IMR-90 (cell line): Measurements from ENCODE around the gene NCAPD3. TPM values are rescaled to one million over a fixed set of nuclear protein-coding genes. Genes with fewer than 3 reads are reported as not detected.

Source experiments
- ATAC-seq: fragments of 200-7000 bp; cut with Tn5 transposase; 2 replicates; pipeline ENCODE4 v1.9.1; 2020; ENCODE audit warnings: low read depth, mild to moderate bottlenecking, moderate library complexity
- BruUV-seq: library from RNA; stranded (reverse); fragments of 400-500 nt; replicated peaks from 2 replicates; lab custom pipeline; 2021; lab: Mats Ljungman, UMichigan
- CTCF ChIA-PET: fragments of 300-600 bp; formaldehyde crosslinking; extraction: SDS; loops from one replicate; lab custom pipeline; 2021; ENCODE audit warnings: antibody characterized with exemption; lab: Yijun Ruan, JAX
- POLR2A ChIA-PET: fragments of 300-600 bp; sonication (Branson Sonifier 250); formaldehyde crosslinking; loops from one replicate; lab custom pipeline; 2022; ENCODE audit warnings: antibody characterized with exemption; ENCODE audit not compliant: unreplicated experiment; lab: Charles Lee
- DNase-seq: peaks from one replicate; pipeline ENCODE4 v3.0.0; 2013
- H2AFZ ChIP-seq: replicated peaks from 2 replicates; pipeline ENCODE3; 2013; ENCODE audit warnings: low read length, mild to moderate bottlenecking; ENCODE audit not compliant: poor library complexity
- H2AK5ac ChIP-seq: 2 replicates; pipeline ENCODE4 v1.6.1; 2013; ENCODE audit warnings: low read depth, low read length, inconsistent platforms
- H2AK9ac ChIP-seq: replicated peaks from 2 replicates; pipeline ENCODE3; 2013; ENCODE audit warnings: mild to moderate bottlenecking, low read depth, low read length, moderate library complexity; ENCODE audit not compliant: poor library complexity
- H2BK120ac ChIP-seq: 2 replicates; pipeline ENCODE4 v1.6.1; 2013; ENCODE audit warnings: low read depth, low read length, inconsistent platforms
- H2BK15ac ChIP-seq: 3 replicates; pipeline ENCODE4 v1.6.1; 2013; ENCODE audit warnings: low read depth, low read length, inconsistent platforms
- H2BK20ac ChIP-seq: 2 replicates; pipeline ENCODE4 v1.6.1; 2013; ENCODE audit warnings: low read depth, mild to moderate bottlenecking, inconsistent platforms, low read length, moderate library complexity
- H2BK5ac ChIP-seq: 2 replicates; pipeline ENCODE4 v1.6.1; 2013; ENCODE audit warnings: mild to moderate bottlenecking, low read depth, low read length, inconsistent platforms; ENCODE audit not compliant: poor library complexity, severe bottlenecking
- H3K14ac ChIP-seq: replicated peaks from 2 replicates; pipeline ENCODE4 v1.6.1; 2013; ENCODE audit warnings: low read depth, low read length, inconsistent platforms
- H3K18ac ChIP-seq: 2 replicates; pipeline ENCODE4 v1.6.1; 2013; ENCODE audit warnings: low read depth, low read length, control low read depth
- H3K23ac ChIP-seq: 2 replicates; pipeline ENCODE4 v1.6.1; 2013; ENCODE audit warnings: low read depth, low read length, inconsistent platforms
- H3K27ac ChIP-seq: 2 replicates; pipeline ENCODE4 v1.5.1; 2013; ENCODE audit warnings: mild to moderate bottlenecking, control low read depth, low read length; ENCODE audit not compliant: insufficient read depth
- H3K27me3 ChIP-seq: 2 replicates; pipeline ENCODE4 v1.6.1; 2013; ENCODE audit warnings: low read length; ENCODE audit not compliant: control insufficient read depth, insufficient read depth
- H3K36me3 ChIP-seq: 2 replicates; pipeline ENCODE4 v1.6.1; 2013; ENCODE audit warnings: low read length, mixed read lengths; ENCODE audit not compliant: control insufficient read depth, insufficient read depth
- H3K4ac ChIP-seq: 2 replicates; pipeline ENCODE4 v1.6.1; 2013; ENCODE audit warnings: low read depth, low read length, inconsistent platforms
- H3K4me1 ChIP-seq: 2 replicates; pipeline ENCODE4 v1.6.1; 2013; ENCODE audit warnings: low read length, mixed read lengths; ENCODE audit not compliant: control insufficient read depth, insufficient read depth
- H3K4me2 ChIP-seq: 2 replicates; pipeline ENCODE4 v1.6.1; 2013; ENCODE audit warnings: low read depth, mild to moderate bottlenecking, control low read depth, low read length, moderate library complexity
- H3K4me3 ChIP-seq: 2 replicates; pipeline ENCODE4 v1.5.1; 2013; ENCODE audit warnings: low read depth, mild to moderate bottlenecking, control low read depth, low read length, moderate library complexity; ENCODE audit not compliant: insufficient read depth
- H3K56ac ChIP-seq: 2 replicates; pipeline ENCODE4 v1.6.1; 2013; ENCODE audit warnings: low read length, inconsistent platforms; ENCODE audit not compliant: insufficient read depth; ENCODE audit errors: extremely low read depth
- H3K79me1 ChIP-seq, 2 experiments: 2 replicates each; pipeline ENCODE4 v1.6.1; 2013; ENCODE audit warnings: low read length in 2 of 2, inconsistent platforms in 1 of 2, low read depth in 1 of 2
- H3K9ac ChIP-seq: 2 replicates; pipeline ENCODE4 v1.6.1; 2013; ENCODE audit warnings: low read depth, low read length, control low read depth
- H3K9me1 ChIP-seq: 2 replicates; pipeline ENCODE4 v1.6.1; 2013; ENCODE audit warnings: low read length, inconsistent platforms; ENCODE audit not compliant: insufficient read depth
- H3K9me3 ChIP-seq: 2 replicates; pipeline ENCODE4 v1.6.1; 2013; ENCODE audit warnings: low read length; ENCODE audit not compliant: control insufficient read depth, insufficient read depth
- H4K20me1 ChIP-seq: 2 replicates; pipeline ENCODE4 v1.6.1; 2013; ENCODE audit warnings: low read length, inconsistent platforms; ENCODE audit not compliant: insufficient read depth
- H4K5ac ChIP-seq: 2 replicates; pipeline ENCODE4 v1.6.1; 2013; ENCODE audit warnings: mild to moderate bottlenecking, low read depth, low read length, control low read depth
- H4K8ac ChIP-seq, 2 experiments: 2 replicates each; pipeline ENCODE4 v1.6.1; 2013; ENCODE audit warnings: low read depth in 2 of 2, low read length in 2 of 2, control low read depth in 1 of 2, inconsistent platforms in 1 of 2
- H4K91ac ChIP-seq: 2 replicates; pipeline ENCODE4 v1.6.1; 2013; ENCODE audit warnings: low read depth, low read length, inconsistent platforms; ENCODE audit not compliant: insufficient read depth
- BHLHE40 ChIP-seq: fragments of 150-350 bp; IDR thresholded peaks from 2 replicates; pipeline ENCODE4 v1.6.1; 2016; ENCODE audit warnings: mild to moderate bottlenecking, low read depth, low read length
- CEBPB ChIP-seq: IDR thresholded peaks from 2 replicates; pipeline ENCODE4 v1.6.1; 2012; ENCODE audit warnings: low read depth, low read length, improper control_type of control experiment
- FOS ChIP-seq: fragments of 150-350 bp; IDR thresholded peaks from 2 replicates; pipeline ENCODE4 v1.6.1; 2016; ENCODE audit warnings: low read depth, low read length
- POLR2A ChIP-seq: IDR thresholded peaks from 2 replicates; pipeline ENCODE4 v1.6.1; 2012; ENCODE audit warnings: mild to moderate bottlenecking, low read depth, low read length
- WGBS, 2 experiments: methylation state at CpG; one replicate each; pipeline versions ENCODE4 v1.1.5 to v1.1.7; 2013; ENCODE audit warnings: missing lambda C conversion rate in 2 of 2; ENCODE audit not compliant: insufficient read length in 1 of 2; ENCODE audit errors: extremely low coverage in 2 of 2; 5-methylcytosine and 5-hydroxymethylcytosine counted together
- dilution Hi-C: fragments of 300-500 bp; cut with HindIII; formaldehyde crosslinking; loops from one replicate; pipeline ENCODE4 v1.14.3; 2018; ENCODE audit warnings: low sequenced_read_pairs; ENCODE audit not compliant: unreplicated experiment
- in situ Hi-C: fragments of 300-500 bp; cut with MboI; formaldehyde crosslinking; loops from 3 replicates; pipeline ENCODE4 v1.14.3; 2019; ENCODE audit warnings: low sequenced_read_pairs, inconsistent platforms, mixed read lengths
- intact Hi-C: fragments of 100-400 bp; cut with micrococcal nuclease; formaldehyde crosslinking; loops from 2 replicates; pipeline ENCODE4 v1.10.0; 2022
- polyA plus RNA-seq, 3 experiments: library from polyadenylated mRNA; depleted of rRNA; stranded (reverse); fragments of >200 nt; gene quantifications; 2 replicates each; pipeline ENCODE4 v1.2.3, GENCODE V29; 2012; ENCODE audit warnings: low replicate concordance in 1 of 3
- total RNA-seq: library from RNA; depleted of rRNA; stranded (reverse); fragments of >200 nt; gene quantifications from 2 replicates; pipeline ENCODE4 v1.2.3, GENCODE V29; 2012

Gene NCAPD3
- total and polyA plus RNA-seq, 2 of the 4 experiments (the other 2 are of a cell fraction), result 18.0 to 19.2 TPM

- TF ChIP-seq BHLHE40 (no peak), POLR2A (no peak), FOS (no peak), CEBPB (no peak)
- peaks cover 6 to 23% of the 10 kb centered on the region in 2 experiments; a peak in 3 of 4 replicates for H3K79me1 ChIP-seq
- H3K9ac ChIP-seq, result no peak overlapping the region
- H3K4me3 ChIP-seq, result no peak overlapping the region
- H2AK5ac ChIP-seq, result no peak overlapping the region
- H3K9me3 ChIP-seq, result no peaks in the 10 kb centered on the region
- no peak overlapping the region for H3K27ac ChIP-seq
- H2BK5ac ChIP-seq, result no peak overlapping the region
- no peak overlapping the region for H2BK20ac ChIP-seq
- H2BK120ac ChIP-seq, result no peak overlapping the region
- ATAC-seq, result no peak
- H3K4me1 ChIP-seq, result no peaks in the 10 kb centered on the region; the same call in 1 of the 2 replicates
- H2BK15ac ChIP-seq, result no peak overlapping the region
- H3K27me3 ChIP-seq, result no peaks in the 10 kb centered on the region
- in situ Hi-C loops, result loop anchor here (10.0 kb wide), 1 partner anchor 205 kb away; no protein-coding TSS in a partner anchor
- no peak for DNase-seq
- H3K9me1 ChIP-seq, result no peaks in the 10 kb centered on the region; the same call in 1 of the 2 replicates
- no TSS peak for BruUV-seq
- no peak overlapping the region for H2AK9ac ChIP-seq
- H4K5ac ChIP-seq, result no peak overlapping the region
- dilution Hi-C loops, result no loop called here
- CTCF ChIA-PET, result no interaction called here
- no peak overlapping the region for H3K56ac ChIP-seq
- POLR2A ChIA-PET, result no interaction called here
- intact Hi-C loops, result loop anchor here (10.0 kb wide), 1 partner anchor 205 kb away; no protein-coding TSS in a partner anchor
- peaks cover 35% of the 10 kb centered on the region for H3K36me3 ChIP-seq
- WGBS, 2 experiments, result no CpG with 5 or more reads among the region's 3 CpGs
- no peak overlapping the region for H2AFZ ChIP-seq
- no peak overlapping the region for H3K4me2 ChIP-seq
- no peaks in the 10 kb centered on the region for H4K20me1 ChIP-seq
- H4K8ac ChIP-seq, result no peak overlapping the region
- no peak overlapping the region for H3K14ac ChIP-seq
- H3K23ac ChIP-seq, result no peak overlapping the region
- no peak overlapping the region for H3K18ac ChIP-seq
- H3K4ac ChIP-seq, result no peak overlapping the region
- no peak overlapping the region for H4K91ac ChIP-seq
Measured at GRCh38 chr11:134250246-134250645, 26.5 kb upstream of the NCAPD3 start.
